Hepatocyte (in vitro differentiated cells): ENCODE data around the gene APOC1.

Source experiments
- EZH2 ChIP-seq: fragments of 200-600 bp; sonication (generic); IDR thresholded peaks from 2 replicates; pipeline ENCODE4 v1.6.1; 2016; ENCODE audit warnings: antibody characterized with exemption, mild to moderate bottlenecking, borderline replicate concordance
- EZH2phosphoT487 ChIP-seq: fragments of 200-600 bp; sonication (generic); IDR thresholded peaks from one replicate; pipeline ENCODE4 v1.6.1; 2018; ENCODE audit warnings: antibody characterized with exemption, mild to moderate bottlenecking, low read depth, moderate library complexity; ENCODE audit not compliant: unreplicated experiment, severe bottlenecking
- TF ChIP-seq, protein P1 (sequence below): fragments of 200-600 bp; sonication (generic); IDR thresholded peaks from 2 replicates; pipeline ENCODE4 v1.5.1; 2016; ENCODE audit warnings: antibody characterized with exemption, mild to moderate bottlenecking; ENCODE audit not compliant: poor library complexity

DNA sequence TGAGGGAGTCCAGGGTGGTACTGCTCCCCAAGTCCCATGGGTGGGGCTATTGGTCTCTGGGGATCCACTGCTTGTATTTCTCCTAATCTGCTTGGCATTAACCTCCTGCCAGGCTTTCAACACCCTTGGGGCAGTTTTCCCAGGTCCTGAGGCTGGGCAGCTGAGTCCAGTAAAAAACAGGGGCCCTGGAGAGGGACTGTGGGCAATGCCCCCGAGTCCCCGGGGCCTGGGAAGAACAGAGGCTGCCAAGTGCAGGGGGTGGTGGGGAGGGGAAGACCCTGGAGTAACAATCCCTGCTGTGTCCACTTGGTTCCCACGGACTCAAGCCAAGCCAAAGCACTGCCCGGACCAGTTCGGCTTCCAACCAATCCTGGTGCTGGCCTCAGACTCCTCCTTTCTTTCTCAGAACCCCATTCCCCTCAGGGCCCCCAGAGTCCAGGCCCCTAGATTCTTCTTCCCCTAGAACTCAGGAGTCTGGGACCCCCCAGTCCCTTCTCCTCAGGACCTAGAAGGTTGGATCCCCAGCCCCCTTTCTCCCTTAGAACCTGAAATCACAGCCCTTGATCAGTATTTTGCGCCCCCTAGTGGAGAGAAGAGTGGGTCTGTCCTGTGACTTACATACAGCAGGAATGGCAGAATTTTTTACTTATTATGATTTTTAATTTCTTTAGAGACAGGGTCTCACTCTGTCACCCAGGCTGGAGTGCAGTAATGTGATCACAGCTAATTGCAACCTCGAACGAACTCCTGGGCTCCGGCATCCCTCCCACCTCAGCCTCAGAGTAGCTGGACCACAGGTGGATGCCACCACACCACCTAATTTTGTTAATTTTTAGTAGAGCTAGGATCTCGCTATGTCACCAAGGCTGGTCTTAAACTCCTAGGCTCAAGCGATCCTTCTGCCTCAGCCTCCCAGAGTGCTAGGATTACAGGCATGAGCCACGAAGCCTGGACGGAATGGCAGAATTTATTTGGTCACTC is 37.1 kb downstream of the APOC1 start:
- TF ChIP-seq EZH2 (no peak), EZH2phosphoT487 (no peak)
- TF ChIP-seq, protein P1, sequence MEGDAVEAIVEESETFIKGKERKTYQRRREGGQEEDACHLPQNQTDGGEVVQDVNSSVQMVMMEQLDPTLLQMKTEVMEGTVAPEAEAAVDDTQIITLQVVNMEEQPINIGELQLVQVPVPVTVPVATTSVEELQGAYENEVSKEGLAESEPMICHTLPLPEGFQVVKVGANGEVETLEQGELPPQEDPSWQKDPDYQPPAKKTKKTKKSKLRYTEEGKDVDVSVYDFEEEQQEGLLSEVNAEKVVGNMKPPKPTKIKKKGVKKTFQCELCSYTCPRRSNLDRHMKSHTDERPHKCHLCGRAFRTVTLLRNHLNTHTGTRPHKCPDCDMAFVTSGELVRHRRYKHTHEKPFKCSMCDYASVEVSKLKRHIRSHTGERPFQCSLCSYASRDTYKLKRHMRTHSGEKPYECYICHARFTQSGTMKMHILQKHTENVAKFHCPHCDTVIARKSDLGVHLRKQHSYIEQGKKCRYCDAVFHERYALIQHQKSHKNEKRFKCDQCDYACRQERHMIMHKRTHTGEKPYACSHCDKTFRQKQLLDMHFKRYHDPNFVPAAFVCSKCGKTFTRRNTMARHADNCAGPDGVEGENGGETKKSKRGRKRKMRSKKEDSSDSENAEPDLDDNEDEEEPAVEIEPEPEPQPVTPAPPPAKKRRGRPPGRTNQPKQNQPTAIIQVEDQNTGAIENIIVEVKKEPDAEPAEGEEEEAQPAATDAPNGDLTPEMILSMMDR = peak; percentile 98
